Measurements from ENCODE around the gene KLHL2.
A peak's percentile ranks its signal among the peaks of the same experiment; 100 is the strongest.
"Not testable (repeated sequence)": the region's sequence is repeated elsewhere in the genome, so short reads cannot be mapped to it uniquely, and the experiment has no call there.

The KLHL2 gene

GRCh38 chr4:165328708-165329107 lies 121.3 kb downstream of the KLHL2 start:
- DNase-seq (ENCODE audit: low spot score) = no peak

GRCh38 chr4:165330071-165330470 lies 122.7 kb downstream of the KLHL2 start:
- DNase-seq (ENCODE audit: low spot score) = no peak

- no peak for DNase-seq (ENCODE audit: low spot score)
Observed at GRCh38 chr4:165330666-165331065, 123.3 kb downstream of the KLHL2 start.

GRCh38 chr4:165331359-165331758 lies 124.0 kb downstream of the KLHL2 start:
- DNase-seq (ENCODE audit: low spot score) = no peak

GRCh38 chr4:165331823-165332222 lies 124.5 kb downstream of the KLHL2 start:
- DNase-seq (ENCODE audit: low spot score) = no peak

GRCh38 chr4:165332502-165332901 lies 125.1 kb downstream of the KLHL2 start:
- no peak for DNase-seq (ENCODE audit: low spot score)

GRCh38 chr4:165335163-165335703 lies 127.9 kb downstream of the KLHL2 start:
- DNase-seq (ENCODE audit: low spot score) = no peak

- no peak for DNase-seq (ENCODE audit: low spot score)
Observed at GRCh38 chr4:165336743-165337142, 129.4 kb downstream of the KLHL2 start.

- DNase-seq (ENCODE audit: low spot score) = not testable (repeated sequence)
Observed at GRCh38 chr4:165342340-165342739, 135.0 kb downstream of the KLHL2 start.

GRCh38 chr4:165343353-165344191 lies 136.2 kb downstream of the KLHL2 start:
- no peak for DNase-seq (ENCODE audit: low spot score)

GRCh38 chr4:165345666-165346417 lies 138.5 kb downstream of the KLHL2 start:
- DNase-seq (ENCODE audit: low spot score) = no peak

- DNase-seq (ENCODE audit: low spot score) = no peak
Observed at GRCh38 chr4:165347647-165348569, 140.5 kb downstream of the KLHL2 start.

- no peak for DNase-seq (ENCODE audit: low spot score)
Observed at GRCh38 chr4:165351359-165352130, 144.2 kb downstream of the KLHL2 start.

- DNase-seq (ENCODE audit: low spot score) = peak; percentile 4
Observed at GRCh38 chr4:165355900-165356300, 148.5 kb downstream of the KLHL2 start.

GRCh38 chr4:165359506-165359905 lies 152.1 kb downstream of the KLHL2 start:
- no peak for DNase-seq (ENCODE audit: low spot score)

GRCh38 chr4:165360041-165360695 lies 152.8 kb downstream of the KLHL2 start:
- no peak for DNase-seq (ENCODE audit: low spot score)

- no peak for DNase-seq (ENCODE audit: low spot score)
Observed at GRCh38 chr4:165360985-165361670, 153.8 kb downstream of the KLHL2 start.

- no peak for DNase-seq (ENCODE audit: low spot score)
Observed at GRCh38 chr4:165361810-165362209, 154.4 kb downstream of the KLHL2 start.

- no peak for DNase-seq (ENCODE audit: low spot score)
Observed at GRCh38 chr4:165364452-165365080, 157.2 kb downstream of the KLHL2 start.

Data from hepatic stellate cell (primary cell).